ENCODE measurements around the gene ENO2. TPM values are rescaled to one million over a fixed set of nuclear protein-coding genes. Genes with fewer than 3 reads are reported as not detected.

Gene ENO2
- total RNA-seq, 2 experiments from 2014 or later: 85.6 to 103 TPM

GRCh38 chr12:6929466-6930452 lies 15.4 kb downstream of the ENO2 start:
- peaks cover 50% of the 10 kb centered on the region for H3K4me1 ChIP-seq (ENCODE audit: insufficient read depth, low read length)
- H3K4me1 Mint-ChIP-seq (ENCODE audit: low read depth): peaks cover 70% of the 10 kb centered on the region
- peak overlapping the region; percentile 87 for H3K27ac Mint-ChIP-seq
- ChIA-PET CTCF (interaction anchor here (0.7 to 4.0 kb wide), 5 partner anchors 7 to 60 kb away, joined by 3 to 26 read pairs (median 3); partner anchors contain the start of gene SPSB2), POLR2A (interaction anchor here (0.8 to 6.4 kb wide), 7 partner anchors 7 to 78 kb away, joined by 3 to 76 read pairs (median 4); partner anchors contain the start of genes C12orf57, CDCA3, ENO2 and RNU7-1)
- ATAC-seq (ENCODE audit: poor library complexity) (no peak), DNase-seq (peak in 2 of 14 experiments; percentile 47 to 52)
- H3K4me3 ChIP-seq (ENCODE audit: low read length): no peak overlapping the region
- H3K9me3 ChIP-seq (ENCODE audit: control insufficient read depth in 1 of 2, insufficient read depth in 1 of 2, low read length in 2 of 2): no peaks in the 10 kb centered on the region
- peaks cover 15% of the 10 kb centered on the region for H3K36me3 Mint-ChIP-seq (ENCODE audit: low read depth)
- H3K9me3 Mint-ChIP-seq: no peaks in the 10 kb centered on the region
- H3K4me3 Mint-ChIP-seq: peak overlapping the region; percentile 90
- H3K27ac ChIP-seq (ENCODE audit: low read depth in 1 of 2, low read length in 2 of 2): peak overlapping the region; percentile 35 to 82
- intact Hi-C loops (cut with DNase I, micrococcal nuclease): no loop called here
- H3K36me3 ChIP-seq (ENCODE audit: insufficient read depth, low read length): peaks cover 6% of the 10 kb centered on the region
- TF ChIP-seq, protein P1, sequence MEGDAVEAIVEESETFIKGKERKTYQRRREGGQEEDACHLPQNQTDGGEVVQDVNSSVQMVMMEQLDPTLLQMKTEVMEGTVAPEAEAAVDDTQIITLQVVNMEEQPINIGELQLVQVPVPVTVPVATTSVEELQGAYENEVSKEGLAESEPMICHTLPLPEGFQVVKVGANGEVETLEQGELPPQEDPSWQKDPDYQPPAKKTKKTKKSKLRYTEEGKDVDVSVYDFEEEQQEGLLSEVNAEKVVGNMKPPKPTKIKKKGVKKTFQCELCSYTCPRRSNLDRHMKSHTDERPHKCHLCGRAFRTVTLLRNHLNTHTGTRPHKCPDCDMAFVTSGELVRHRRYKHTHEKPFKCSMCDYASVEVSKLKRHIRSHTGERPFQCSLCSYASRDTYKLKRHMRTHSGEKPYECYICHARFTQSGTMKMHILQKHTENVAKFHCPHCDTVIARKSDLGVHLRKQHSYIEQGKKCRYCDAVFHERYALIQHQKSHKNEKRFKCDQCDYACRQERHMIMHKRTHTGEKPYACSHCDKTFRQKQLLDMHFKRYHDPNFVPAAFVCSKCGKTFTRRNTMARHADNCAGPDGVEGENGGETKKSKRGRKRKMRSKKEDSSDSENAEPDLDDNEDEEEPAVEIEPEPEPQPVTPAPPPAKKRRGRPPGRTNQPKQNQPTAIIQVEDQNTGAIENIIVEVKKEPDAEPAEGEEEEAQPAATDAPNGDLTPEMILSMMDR (IDR thresholded peaks at IDR 0.05): no peak
- no peaks in the 10 kb centered on the region for H3K27me3 ChIP-seq (ENCODE audit: control insufficient read depth in 1 of 2, insufficient read depth in 2 of 2, low read length in 2 of 2)
- no peaks in the 10 kb centered on the region for H3K27me3 Mint-ChIP-seq

GRCh38 chr12:6932766-6933165 lies 18.4 kb downstream of the ENO2 start:
- DNase-seq (peak in 2 of 14 experiments; percentile 47 to 59), ATAC-seq (ENCODE audit: poor library complexity) (no peak)
- ChIA-PET POLR2A (no interaction called here), CTCF (interaction anchor here (1.0 kb wide), 1 partner anchor 32 kb away, joined by 3 read pairs; no protein-coding TSS in a partner anchor)
- no peaks in the 10 kb centered on the region for H3K9me3 Mint-ChIP-seq
- peak overlapping the region; percentile 95 for H3K27ac Mint-ChIP-seq
- peaks cover 30% of the 10 kb centered on the region for H3K36me3 Mint-ChIP-seq (ENCODE audit: low read depth)
- peaks cover 17% of the 10 kb centered on the region for H3K36me3 ChIP-seq (ENCODE audit: insufficient read depth, low read length)
- peak overlapping the region; percentile 75 for H3K4me3 Mint-ChIP-seq
- TF ChIP-seq, protein P1 (IDR thresholded peaks at IDR 0.05): no peak
- intact Hi-C loops (cut with DNase I, micrococcal nuclease): no loop called here
- peaks cover 59% of the 10 kb centered on the region for H3K4me1 ChIP-seq (ENCODE audit: insufficient read depth, low read length)
- peaks cover 78% of the 10 kb centered on the region for H3K4me1 Mint-ChIP-seq (ENCODE audit: low read depth)
- H3K4me3 ChIP-seq (ENCODE audit: low read length): no peak overlapping the region
- no peaks in the 10 kb centered on the region for H3K27me3 ChIP-seq (ENCODE audit: control insufficient read depth in 1 of 2, insufficient read depth in 2 of 2, low read length in 2 of 2)
- no peaks in the 10 kb centered on the region for H3K27me3 Mint-ChIP-seq
- H3K27ac ChIP-seq (ENCODE audit: low read depth in 1 of 2, low read length in 2 of 2): peak overlapping the region; percentile 9 to 30
- no peaks in the 10 kb centered on the region for H3K9me3 ChIP-seq (ENCODE audit: control insufficient read depth in 1 of 2, insufficient read depth in 1 of 2, low read length in 2 of 2)

GRCh38 chr12:6934110-6934509 lies 19.7 kb downstream of the ENO2 start:
- no peak overlapping the region for H3K27ac ChIP-seq (ENCODE audit: low read depth in 1 of 2, low read length in 2 of 2)
- no peaks in the 10 kb centered on the region for H3K9me3 Mint-ChIP-seq
- peaks cover 78% of the 10 kb centered on the region for H3K4me1 Mint-ChIP-seq (ENCODE audit: low read depth)

More at GRCh38 chr12:6934110-6934509, 19.7 kb downstream of the ENO2 start:
- TF ChIP-seq, protein P1 (IDR thresholded peaks at IDR 0.05): no peak
- POLR2A ChIA-PET: interaction anchor here (0.8 to 4.9 kb wide), 3 partner anchors 8 to 321 kb away, joined by 3 to 76 read pairs (median 21); partner anchors contain the start of genes ATN1, C12orf57 and RNU7-1
- DNase-seq: no peak
- H3K27me3 ChIP-seq (ENCODE audit: control insufficient read depth in 1 of 2, insufficient read depth in 2 of 2, low read length in 2 of 2): no peaks in the 10 kb centered on the region
- H3K36me3 ChIP-seq (ENCODE audit: insufficient read depth, low read length): peaks cover 17% of the 10 kb centered on the region
- no peaks in the 10 kb centered on the region for H3K9me3 ChIP-seq (ENCODE audit: control insufficient read depth in 1 of 2, insufficient read depth in 1 of 2, low read length in 2 of 2)
- H3K36me3 Mint-ChIP-seq (ENCODE audit: low read depth): peaks cover 28% of the 10 kb centered on the region
- H3K4me1 ChIP-seq (ENCODE audit: insufficient read depth, low read length): peaks cover 60% of the 10 kb centered on the region
- H3K27ac Mint-ChIP-seq: peak overlapping the region; percentile 95
- CTCF ChIA-PET: interaction anchor here (1.0 kb wide), 2 partner anchors 20 to 62 kb away, joined by 3 to 4 read pairs; partner anchors contain the start of genes ENO2 and SPSB2
- H3K4me3 ChIP-seq (ENCODE audit: low read length): no peak overlapping the region
- no peak for ATAC-seq (ENCODE audit: poor library complexity)
- intact Hi-C loops (cut with DNase I, micrococcal nuclease): no loop called here
- H3K27me3 Mint-ChIP-seq: no peaks in the 10 kb centered on the region
- peak overlapping the region; percentile 82 for H3K4me3 Mint-ChIP-seq
